Ishikawa (cell line): Measurements from ENCODE around the gene SKAP1.

Experiments
- CEBPB ChIP-seq: IDR thresholded peaks from 2 replicates; pipeline ENCODE4 v1.6.1; 2012
- EP300 ChIP-seq: IDR thresholded peaks from 2 replicates; pipeline ENCODE4 v1.6.1; 2012; ENCODE audit warnings: borderline replicate concordance
- FOXM1 ChIP-seq: IDR thresholded peaks from 2 replicates; pipeline ENCODE4 v1.6.1; 2012; ENCODE audit warnings: low read depth, borderline replicate concordance
- TAF1 ChIP-seq: IDR thresholded peaks from 2 replicates; pipeline ENCODE4 v1.6.1; 2012; ENCODE audit warnings: low read depth, mild to moderate bottlenecking
- ZBTB7A ChIP-seq: IDR thresholded peaks from 2 replicates; pipeline ENCODE4 v1.6.1; 2012; ENCODE audit warnings: low read depth

DNA sequence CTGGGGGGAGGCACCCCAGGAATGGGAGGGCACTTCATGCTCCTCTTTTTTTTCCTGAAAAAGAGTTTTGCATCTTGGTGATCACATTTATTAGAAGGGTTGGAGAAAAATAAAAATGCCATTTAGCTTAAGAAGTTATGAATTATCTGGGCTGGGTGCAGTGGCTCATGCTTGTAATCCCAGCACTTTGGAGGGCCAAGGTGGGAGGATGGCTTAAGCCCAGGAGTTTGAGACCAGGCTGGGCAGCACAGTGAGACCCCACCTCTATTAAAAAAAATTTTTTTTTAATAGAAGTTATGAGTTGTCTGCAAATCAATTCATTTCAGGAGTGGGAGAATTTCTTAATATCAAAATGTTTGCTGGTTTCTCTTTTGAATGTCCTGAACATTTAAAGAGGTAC, 219.0 kb downstream of the SKAP1 start:
- TF ChIP-seq FOXM1 = no peak
- no peak for TF ChIP-seq CEBPB
- no peak for TF ChIP-seq EP300
- no peak for TF ChIP-seq TAF1
- no peak for TF ChIP-seq ZBTB7A
